GM12892 (cell line): Measurements from ENCODE around the gene SMYD3.

Experiments used
- DNase-seq: peaks from one replicate; pipeline ENCODE4 v3.0.0; 2011; ENCODE audit not compliant: insufficient read length
- FAIRE-seq: peaks from 2 replicates; lab custom pipeline; 2011; peaks lifted over from hg19 to GRCh38; lab: Jason Lieb, UNC
- POLR2A ChIP-seq: IDR thresholded peaks from 2 replicates; pipeline ENCODE4 v1.6.1; 2011; ENCODE audit warnings: low read depth, low read length, control low read depth
- POLR2AphosphoS5 ChIP-seq: IDR thresholded peaks from 2 replicates; pipeline ENCODE4 v1.6.1; 2011; ENCODE audit warnings: low read depth, low read length, control low read depth
- TAF1 ChIP-seq: IDR thresholded peaks from 2 replicates; pipeline ENCODE4 v1.6.1; 2011; ENCODE audit warnings: low read depth, mild to moderate bottlenecking, control low read depth, low read length, borderline replicate concordance

Gene SMYD3

GRCh38 chr1:246297279-246298265 lies 209.5 kb downstream of the SMYD3 start:
- TF ChIP-seq POLR2A (no peak), TAF1 (no peak), POLR2AphosphoS5 (no peak)
- no peak for DNase-seq
- no peak for FAIRE-seq

- TF ChIP-seq POLR2A (no peak), POLR2AphosphoS5 (no peak), TAF1 (no peak)
- DNase-seq (no peak), FAIRE-seq (no peak)
Observed at GRCh38 chr1:246295968-246296367, 211.1 kb downstream of the SMYD3 start.

- TF ChIP-seq POLR2A = no peak
- no peak for TF ChIP-seq TAF1
- TF ChIP-seq POLR2AphosphoS5 = no peak
- DNase-seq = no peak
- FAIRE-seq = no peak
Observed at GRCh38 chr1:246295340-246295739, 211.7 kb downstream of the SMYD3 start.

GRCh38 chr1:246294263-246294662 lies 212.8 kb downstream of the SMYD3 start:
- DNase-seq (no peak), FAIRE-seq (no peak)
- TF ChIP-seq POLR2AphosphoS5 (no peak), POLR2A (no peak), TAF1 (no peak)

GRCh38 chr1:246293366-246294121 lies 213.5 kb downstream of the SMYD3 start:
- no peak for TF ChIP-seq POLR2AphosphoS5
- FAIRE-seq = no peak
- no peak for DNase-seq

- TF ChIP-seq TAF1 (no peak), POLR2AphosphoS5 (no peak), POLR2A (no peak)
- no peak for FAIRE-seq
- DNase-seq = no peak
Observed at GRCh38 chr1:246292571-246292970, 214.5 kb downstream of the SMYD3 start.

GRCh38 chr1:246291127-246291526 lies 216.0 kb downstream of the SMYD3 start:
- DNase-seq = no peak
- no peak for FAIRE-seq
- TF ChIP-seq POLR2AphosphoS5 = no peak
- no peak for TF ChIP-seq TAF1
- no peak for TF ChIP-seq POLR2A

- no peak for DNase-seq
- TF ChIP-seq TAF1 (no peak), POLR2AphosphoS5 (no peak), POLR2A (no peak)
- no peak for FAIRE-seq
Observed at GRCh38 chr1:246283771-246284410, 223.2 kb downstream of the SMYD3 start.

- FAIRE-seq (no peak), DNase-seq (no peak)
- TF ChIP-seq POLR2A (no peak), TAF1 (no peak), POLR2AphosphoS5 (no peak)
Observed at GRCh38 chr1:246281639-246282038, 225.4 kb downstream of the SMYD3 start.

GRCh38 chr1:246281195-246281594 lies 225.9 kb downstream of the SMYD3 start:
- no peak for DNase-seq
- FAIRE-seq = no peak
- TF ChIP-seq POLR2AphosphoS5 = no peak
- no peak for TF ChIP-seq POLR2A
- TF ChIP-seq TAF1 = no peak

- TF ChIP-seq TAF1 (no peak), POLR2A (no peak), POLR2AphosphoS5 (no peak)
- DNase-seq (no peak), FAIRE-seq (no peak)
Observed at GRCh38 chr1:246280551-246280950, 226.5 kb downstream of the SMYD3 start.
